GM18508 (cell line): Measurements from ENCODE around the gene CA9.

ENCODE experiments used
- ATAC-seq: cut with Tn5 transposase; IDR thresholded peaks from one replicate; pipeline ENCODE4 v1.9.1; 2021; ENCODE audit warnings: moderate number of reproducible peaks; ENCODE audit not compliant: insufficient read depth, unreplicated experiment

Gene CA9

GRCh38 chr9:35669331-35670145 is 4.2 kb upstream of the CA9 start:
- ATAC-seq = no peak

DNA sequence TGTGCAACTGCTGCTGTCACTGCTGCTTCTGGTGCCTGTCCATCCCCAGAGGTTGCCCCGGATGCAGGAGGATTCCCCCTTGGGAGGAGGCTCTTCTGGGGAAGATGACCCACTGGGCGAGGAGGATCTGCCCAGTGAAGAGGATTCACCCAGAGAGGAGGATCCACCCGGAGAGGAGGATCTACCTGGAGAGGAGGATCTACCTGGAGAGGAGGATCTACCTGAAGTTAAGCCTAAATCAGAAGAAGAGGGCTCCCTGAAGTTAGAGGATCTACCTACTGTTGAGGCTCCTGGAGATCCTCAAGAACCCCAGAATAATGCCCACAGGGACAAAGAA is 265 bp downstream of the CA9 start:
- no peak for ATAC-seq

GRCh38 chr9:35675204-35675603 is 1.5 kb downstream of the CA9 start:
- no peak for ATAC-seq

- no peak for ATAC-seq
These were observed 2.1 kb downstream of the CA9 start for GRCh38 chr9:35675732-35676392.

- no peak for ATAC-seq
These were observed 5.4 kb downstream of the CA9 start for GRCh38 chr9:35679091-35679490.

DNA sequence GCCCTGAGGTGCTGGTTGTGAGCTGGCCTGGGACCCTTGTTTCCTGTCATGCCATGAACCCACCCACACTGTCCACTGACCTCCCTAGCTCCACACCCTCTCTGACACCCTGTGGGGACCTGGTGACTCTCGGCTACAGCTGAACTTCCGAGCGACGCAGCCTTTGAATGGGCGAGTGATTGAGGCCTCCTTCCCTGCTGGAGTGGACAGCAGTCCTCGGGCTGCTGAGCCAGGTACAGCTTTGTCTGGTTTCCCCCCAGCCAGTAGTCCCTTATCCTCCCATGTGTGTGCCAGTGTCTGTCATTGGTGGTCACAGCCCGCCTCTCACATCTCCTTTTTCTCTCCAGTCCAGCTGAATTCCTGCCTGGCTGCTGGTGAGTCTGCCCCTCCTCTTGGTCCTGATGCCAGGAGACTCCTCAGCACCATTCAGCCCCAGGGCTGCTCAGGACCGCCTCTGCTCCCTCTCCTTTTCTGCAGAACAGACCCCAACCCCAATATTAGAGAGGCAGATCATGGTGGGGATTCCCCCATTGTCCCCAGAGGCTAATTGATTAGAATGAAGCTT is 6.1 kb downstream of the CA9 start:
- ATAC-seq = no peak

GRCh38 chr9:35680331-35681105 is 6.8 kb downstream of the CA9 start:
- no peak for ATAC-seq

DNA sequence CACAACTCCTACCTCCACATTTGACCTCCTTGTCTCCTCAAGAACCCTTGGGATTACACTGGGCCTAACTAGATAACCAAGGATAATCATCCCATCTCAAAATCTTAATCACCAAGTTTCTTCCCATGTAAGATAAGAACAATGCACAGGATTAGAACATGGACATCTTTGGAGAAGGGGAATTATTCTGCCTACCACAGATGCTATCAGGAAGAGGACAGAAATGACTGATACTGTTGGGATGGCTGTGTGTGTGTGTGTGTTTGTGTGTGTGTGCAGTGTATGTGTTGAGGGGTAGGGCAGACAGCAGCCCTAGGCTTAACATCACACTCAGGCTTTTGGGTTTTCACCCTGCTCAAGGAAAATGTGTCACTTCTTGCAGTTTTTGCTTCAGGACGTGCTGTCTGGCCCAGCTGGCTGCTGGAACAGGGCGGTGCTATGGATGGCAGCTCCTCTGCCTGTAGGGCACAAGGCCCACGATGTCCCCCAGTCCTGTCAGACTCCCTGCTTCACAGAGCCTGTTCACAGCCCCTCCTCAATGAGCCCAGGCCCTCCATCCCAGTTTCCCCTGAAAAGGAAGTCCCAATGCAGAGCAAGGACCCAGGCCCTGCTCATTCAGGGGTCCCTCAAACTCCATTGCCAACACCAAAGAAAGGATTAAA is 7.7 kb downstream of the CA9 start:
- no peak for ATAC-seq

- ATAC-seq = no peak
These were observed 8.3 kb downstream of the CA9 start for GRCh38 chr9:35682051-35682450.

DNA sequence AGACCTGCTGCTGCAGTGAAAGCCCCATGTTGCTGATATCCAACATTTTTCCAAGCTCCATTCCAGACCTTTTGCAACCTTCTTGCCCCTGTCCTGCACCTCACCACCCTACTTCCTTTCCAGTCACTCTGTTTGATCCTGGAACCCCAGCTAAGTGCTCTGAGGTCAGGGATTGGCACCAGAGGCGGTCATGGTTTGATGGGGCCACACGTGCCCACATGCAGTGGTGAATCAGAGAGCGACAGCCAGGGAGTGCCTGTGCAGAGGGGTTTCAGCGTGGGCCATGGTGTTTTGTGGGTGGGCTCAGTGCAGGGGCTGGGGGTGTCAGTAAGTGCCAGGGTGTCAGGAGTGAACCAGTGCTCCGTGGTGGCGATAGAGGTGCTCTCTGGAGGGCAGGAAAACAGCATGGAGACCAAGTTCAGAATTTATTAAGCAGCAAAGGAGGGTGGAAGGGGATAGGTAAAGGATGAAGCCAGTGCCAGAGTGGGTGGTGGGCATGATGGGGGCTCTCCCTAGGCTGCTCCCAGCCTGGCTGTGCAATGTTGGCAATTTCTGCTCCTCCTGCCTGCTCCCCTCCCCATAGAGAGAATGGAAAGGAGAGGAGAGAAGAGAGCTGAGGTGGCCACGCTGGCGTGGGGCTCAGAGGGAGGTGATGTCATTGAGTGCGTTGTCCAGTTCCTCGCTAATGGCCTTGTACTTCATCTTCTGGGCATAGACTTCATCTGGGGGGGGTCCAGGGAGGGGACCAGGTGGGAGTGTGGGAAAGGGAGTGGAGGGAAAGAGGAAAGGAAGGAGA is 9.0 kb downstream of the CA9 start:
- ATAC-seq = no peak

DNA sequence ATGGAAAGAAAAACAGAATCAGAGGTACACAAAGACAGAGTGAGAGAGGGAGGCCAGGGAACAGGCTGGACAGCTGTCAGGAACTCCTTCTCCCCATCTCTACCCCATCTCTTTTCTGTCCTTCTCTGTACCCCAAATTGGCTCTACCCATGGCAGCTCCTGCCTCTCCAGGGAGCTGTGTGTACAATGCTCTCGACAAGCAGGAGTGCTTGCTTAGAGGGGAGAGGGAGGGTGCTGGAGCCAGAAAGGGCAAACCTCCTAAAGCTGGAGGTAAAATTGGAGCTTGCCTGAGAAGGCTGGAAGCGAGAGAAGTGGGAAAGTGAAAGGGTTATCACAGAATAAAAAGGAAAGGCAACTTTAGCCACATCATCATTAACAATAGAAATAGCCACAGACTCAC is 9.6 kb downstream of the CA9 start:
- no peak for ATAC-seq

- no peak for ATAC-seq
These were observed 11.2 kb downstream of the CA9 start for GRCh38 chr9:35684921-35685320.

DNA sequence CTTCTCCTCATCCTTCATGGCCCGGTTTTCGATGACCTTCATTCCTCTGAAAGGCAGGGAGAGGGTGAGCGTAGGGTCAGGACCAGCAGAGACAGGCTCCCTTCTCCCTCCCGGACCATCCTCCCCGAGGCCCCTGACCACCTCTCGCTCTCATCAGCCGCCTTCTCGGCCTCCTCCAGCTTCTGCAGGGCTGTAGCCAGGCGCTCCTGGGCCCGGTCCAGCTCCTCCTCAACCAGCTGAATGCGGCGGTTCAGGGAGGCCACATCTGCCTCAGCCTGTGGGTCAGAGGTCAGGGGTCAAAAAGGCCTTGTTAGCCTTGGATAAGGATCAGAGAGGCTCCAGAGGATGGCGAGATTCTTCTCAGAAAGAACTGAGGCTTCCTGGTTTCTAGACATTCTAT is 11.8 kb downstream of the CA9 start:
- ATAC-seq = no peak

DNA sequence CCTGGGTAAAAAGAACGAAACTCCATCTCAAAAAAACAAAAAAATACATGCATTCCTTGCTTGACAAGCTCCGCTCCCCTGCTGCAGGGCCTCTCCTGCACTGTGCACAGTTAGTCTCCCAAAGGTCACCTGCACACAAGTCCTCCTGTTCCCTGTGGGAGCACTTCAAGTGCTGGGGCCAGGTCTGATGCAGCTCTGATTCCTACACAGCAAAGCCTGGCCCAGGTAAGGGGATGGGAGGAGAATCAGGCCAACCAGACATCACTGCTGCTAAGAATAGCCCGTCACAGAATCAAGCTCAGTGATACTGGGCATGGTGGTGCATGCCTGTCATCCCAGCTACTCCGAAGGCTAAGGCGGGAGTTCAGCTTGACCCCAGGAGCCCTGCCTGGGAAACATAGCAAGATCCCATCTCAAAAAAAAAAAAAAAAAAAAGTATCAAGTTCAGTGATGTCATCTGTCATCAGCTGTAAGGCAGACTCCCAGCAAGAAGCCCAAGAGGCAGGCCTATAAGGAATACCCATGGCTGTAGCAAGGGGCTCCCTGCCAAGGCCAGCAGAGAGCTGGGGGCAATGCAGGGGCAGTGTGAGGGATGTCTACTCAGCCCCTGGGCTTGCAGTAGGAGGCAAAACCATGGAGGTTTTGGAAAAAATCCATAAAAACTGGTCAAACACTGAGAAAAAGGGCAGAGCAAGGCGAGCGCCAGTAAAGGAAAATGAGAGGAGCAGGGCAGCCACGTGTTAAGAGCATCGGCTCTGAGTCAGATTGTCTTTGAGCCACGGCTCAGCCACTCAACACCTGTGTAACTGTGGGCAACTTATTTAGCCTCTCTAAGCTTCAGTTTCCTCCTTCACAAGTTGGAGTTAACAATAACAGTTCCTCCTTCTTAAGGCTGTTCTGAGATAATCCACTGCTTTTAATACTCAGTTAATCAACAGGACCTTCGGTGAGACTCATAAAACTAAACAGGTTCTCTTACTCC is 12.8 kb downstream of the CA9 start:
- no peak for ATAC-seq

DNA sequence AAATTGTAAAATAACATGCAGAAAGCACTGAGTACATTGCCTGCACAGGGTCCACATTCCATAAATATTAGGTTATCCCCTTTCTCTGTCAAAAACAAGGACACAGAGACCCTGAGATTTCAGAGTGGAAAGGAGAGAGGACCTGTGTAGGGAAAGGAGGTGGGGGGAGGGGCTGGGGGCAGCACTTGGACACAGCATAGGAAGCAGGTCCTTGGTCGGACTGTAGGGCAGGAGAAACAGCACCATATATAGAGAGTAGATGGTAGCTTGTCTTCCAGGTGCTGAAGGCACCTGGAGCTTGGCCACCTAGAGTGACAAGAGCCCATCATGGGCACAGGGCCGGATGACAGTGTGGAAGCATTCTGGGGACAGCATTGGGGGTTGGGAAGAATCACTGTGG is 13.6 kb downstream of the CA9 start:
- ATAC-seq = no peak

DNA sequence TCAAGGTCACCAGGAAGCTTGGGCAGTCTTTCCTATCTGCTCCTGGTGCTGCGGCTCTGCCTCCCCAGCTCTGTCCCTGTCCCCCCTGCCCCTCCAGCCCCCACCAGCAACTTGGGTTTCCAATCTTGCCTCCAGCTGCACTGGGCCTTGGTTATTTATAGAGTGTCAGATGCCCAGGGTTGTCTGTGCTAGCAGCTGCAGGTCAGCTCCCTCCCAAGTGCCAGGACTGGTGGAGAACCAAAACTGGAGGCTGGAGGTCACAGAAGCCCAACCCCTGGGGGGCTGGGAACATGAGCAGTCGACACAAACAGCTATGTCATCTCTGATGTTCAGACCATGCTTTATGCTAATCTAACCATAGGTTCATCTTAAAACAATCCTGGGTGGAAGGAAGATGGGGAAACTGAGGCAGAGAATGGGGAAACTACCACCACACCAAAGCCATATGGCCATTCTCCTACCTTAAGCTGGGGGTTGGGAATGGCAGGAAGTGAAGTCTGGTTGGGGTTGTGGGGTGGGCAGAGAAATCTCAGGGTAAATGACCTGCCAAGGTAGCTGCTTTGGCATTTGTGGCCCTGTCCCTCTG is 14.3 kb downstream of the CA9 start:
- no peak for ATAC-seq

DNA sequence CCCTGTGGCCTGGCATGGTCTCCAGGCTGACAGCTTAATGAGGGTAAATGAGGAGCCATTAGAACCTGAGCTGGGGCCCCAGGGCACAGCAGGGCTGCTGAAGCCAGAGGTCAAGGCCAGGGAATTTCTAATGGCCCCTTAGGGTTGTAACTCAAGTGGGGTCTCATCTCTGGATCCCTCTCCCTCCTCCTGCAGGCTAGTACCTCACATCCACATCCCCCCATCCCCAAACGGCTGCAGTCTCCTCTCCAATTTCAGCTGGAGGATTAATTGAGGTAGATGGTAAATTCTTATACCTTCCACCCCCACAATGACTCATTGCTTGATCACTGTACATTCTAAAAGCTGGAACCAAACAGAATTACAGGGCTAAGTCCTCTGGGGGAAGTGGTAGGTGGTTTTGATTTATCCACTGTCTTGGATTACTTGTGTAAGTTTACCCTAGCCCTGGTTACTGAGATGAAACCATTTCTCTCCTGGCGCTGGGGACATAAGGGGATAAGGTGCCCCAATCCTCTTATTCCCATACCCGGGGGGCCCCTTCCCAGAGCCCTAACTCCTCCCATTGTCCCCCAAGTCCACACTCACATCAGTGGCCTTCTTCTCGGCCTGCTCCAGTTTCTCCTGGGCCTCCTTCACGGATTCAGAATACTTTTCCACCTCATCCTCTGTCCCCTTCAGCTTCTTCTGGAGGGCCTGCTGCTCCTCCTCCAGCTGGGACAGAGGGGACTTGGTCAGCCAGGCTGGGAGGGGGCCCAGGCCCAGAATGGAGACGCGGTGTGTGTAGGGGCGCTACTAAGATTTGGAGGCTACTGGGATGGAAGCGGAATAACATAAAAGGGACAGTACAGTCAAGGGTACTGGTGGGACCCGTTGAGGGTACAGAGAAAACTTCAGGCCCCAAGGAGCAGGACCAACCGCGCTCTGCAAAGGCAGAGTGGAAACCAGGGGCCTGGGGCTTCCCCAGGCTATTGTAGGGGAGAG is 15.1 kb downstream of the CA9 start:
- ATAC-seq = no peak
